HEK293 (cell line): ENCODE results near the gene AMPD3.

ENCODE experiments used
- MYNN ChIP-seq: fragments of 450-650 bp; formaldehyde crosslinking; IDR thresholded peaks from 2 replicates; pipeline ENCODE4 v1.5.1; 2016; ENCODE audit warnings: missing biosample characterization, missing genetic modification characterization, borderline replicate concordance
- MZF1 ChIP-seq: fragments of 450-650 bp; formaldehyde crosslinking; IDR thresholded peaks from 2 replicates; pipeline ENCODE4 v1.5.1; 2017; ENCODE audit warnings: missing biosample characterization, missing genetic modification characterization, borderline replicate concordance
- ZNF121 ChIP-seq: fragments of 450-650 bp; formaldehyde crosslinking; IDR thresholded peaks from 2 replicates; pipeline ENCODE4 v1.5.1; 2016; ENCODE audit warnings: missing biosample characterization, missing genetic modification characterization
- TF ChIP-seq, protein P1 (sequence below): fragments of 450-650 bp; formaldehyde crosslinking; IDR thresholded peaks from 2 replicates; pipeline ENCODE4 v1.5.1; 2016; ENCODE audit warnings: missing biosample characterization, missing genetic modification characterization
- TF ChIP-seq, protein P2 (sequence below): sonication (generic); formaldehyde crosslinking; IDR thresholded peaks from 2 replicates; pipeline ENCODE4 v1.8.1; 2022; ENCODE audit warnings: mild to moderate bottlenecking, moderate library complexity, missing genetic modification reagents

DNA sequence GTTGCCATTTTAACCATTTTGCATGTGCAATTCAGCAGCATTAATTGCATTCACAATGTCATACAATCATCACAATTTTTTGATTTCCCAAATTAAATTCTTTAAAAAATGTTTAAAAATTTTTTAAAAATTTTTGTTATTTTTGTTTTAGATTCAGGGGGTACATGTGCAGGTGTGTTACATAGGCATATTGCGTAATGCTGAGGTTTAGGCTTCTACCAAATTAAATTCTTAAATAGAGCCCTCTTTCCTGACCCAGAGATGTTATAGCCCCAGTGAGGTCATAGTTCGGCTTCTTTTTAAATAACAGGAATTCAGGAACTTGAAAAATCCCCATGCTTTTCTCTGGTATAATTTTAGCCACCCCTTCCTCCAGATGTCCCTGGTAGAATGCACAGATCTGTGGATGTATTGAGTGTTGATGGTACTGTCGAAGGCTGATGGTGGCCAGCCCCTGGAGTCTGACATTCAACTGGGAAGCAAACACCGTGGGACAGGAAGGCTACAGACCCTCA is 11.3 kb upstream of the AMPD3 start:
- TF ChIP-seq, protein P1, sequence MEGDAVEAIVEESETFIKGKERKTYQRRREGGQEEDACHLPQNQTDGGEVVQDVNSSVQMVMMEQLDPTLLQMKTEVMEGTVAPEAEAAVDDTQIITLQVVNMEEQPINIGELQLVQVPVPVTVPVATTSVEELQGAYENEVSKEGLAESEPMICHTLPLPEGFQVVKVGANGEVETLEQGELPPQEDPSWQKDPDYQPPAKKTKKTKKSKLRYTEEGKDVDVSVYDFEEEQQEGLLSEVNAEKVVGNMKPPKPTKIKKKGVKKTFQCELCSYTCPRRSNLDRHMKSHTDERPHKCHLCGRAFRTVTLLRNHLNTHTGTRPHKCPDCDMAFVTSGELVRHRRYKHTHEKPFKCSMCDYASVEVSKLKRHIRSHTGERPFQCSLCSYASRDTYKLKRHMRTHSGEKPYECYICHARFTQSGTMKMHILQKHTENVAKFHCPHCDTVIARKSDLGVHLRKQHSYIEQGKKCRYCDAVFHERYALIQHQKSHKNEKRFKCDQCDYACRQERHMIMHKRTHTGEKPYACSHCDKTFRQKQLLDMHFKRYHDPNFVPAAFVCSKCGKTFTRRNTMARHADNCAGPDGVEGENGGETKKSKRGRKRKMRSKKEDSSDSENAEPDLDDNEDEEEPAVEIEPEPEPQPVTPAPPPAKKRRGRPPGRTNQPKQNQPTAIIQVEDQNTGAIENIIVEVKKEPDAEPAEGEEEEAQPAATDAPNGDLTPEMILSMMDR (tag by site-specific recombination), result no peak
- TF ChIP-seq MYNN (tag by site-specific recombination) (no peak), ZNF121 (tag by site-specific recombination) (no peak), MZF1 (no peak)
- TF ChIP-seq, protein P2, sequence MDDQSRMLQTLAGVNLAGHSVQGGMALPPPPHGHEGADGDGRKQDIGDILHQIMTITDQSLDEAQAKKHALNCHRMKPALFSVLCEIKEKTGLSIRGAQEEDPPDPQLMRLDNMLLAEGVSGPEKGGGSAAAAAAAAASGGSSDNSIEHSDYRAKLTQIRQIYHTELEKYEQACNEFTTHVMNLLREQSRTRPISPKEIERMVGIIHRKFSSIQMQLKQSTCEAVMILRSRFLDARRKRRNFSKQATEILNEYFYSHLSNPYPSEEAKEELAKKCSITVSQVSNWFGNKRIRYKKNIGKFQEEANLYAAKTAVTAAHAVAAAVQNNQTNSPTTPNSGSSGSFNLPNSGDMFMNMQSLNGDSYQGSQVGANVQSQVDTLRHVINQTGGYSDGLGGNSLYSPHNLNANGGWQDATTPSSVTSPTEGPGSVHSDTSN (CRISPR knock-in tag), result no peak
